ENCODE data around the gene CTIF. TPM values are rescaled to one million over a fixed set of nuclear protein-coding genes. Genes with fewer than 3 reads are reported as not detected.

The CTIF gene
- total RNA-seq, 1 donor from 2014 or later: 67.9 TPM

GRCh38 chr18:48817021-48817461 is 278.2 kb downstream of the CTIF start:
- H3K9me3 Mint-ChIP-seq: no peaks in the 10 kb centered on the region
- DNase-seq (ENCODE audit: low spot score in 2 of 2, unreplicated experiment in 2 of 2): peak; percentile 6 to 24
- H3K27ac Mint-ChIP-seq: no peak overlapping the region
- no peak for TF ChIP-seq CTCF (IDR thresholded peaks at IDR 0.05; ENCODE audit: unreplicated experiment)
- peaks cover 19% of the 10 kb centered on the region for H3K36me3 Mint-ChIP-seq
- no peak overlapping the region for H3K4me3 Mint-ChIP-seq
- no peaks in the 10 kb centered on the region for H3K27me3 Mint-ChIP-seq (ENCODE audit: low read depth)
- peaks cover 12% of the 10 kb centered on the region for H3K4me1 Mint-ChIP-seq

DNA sequence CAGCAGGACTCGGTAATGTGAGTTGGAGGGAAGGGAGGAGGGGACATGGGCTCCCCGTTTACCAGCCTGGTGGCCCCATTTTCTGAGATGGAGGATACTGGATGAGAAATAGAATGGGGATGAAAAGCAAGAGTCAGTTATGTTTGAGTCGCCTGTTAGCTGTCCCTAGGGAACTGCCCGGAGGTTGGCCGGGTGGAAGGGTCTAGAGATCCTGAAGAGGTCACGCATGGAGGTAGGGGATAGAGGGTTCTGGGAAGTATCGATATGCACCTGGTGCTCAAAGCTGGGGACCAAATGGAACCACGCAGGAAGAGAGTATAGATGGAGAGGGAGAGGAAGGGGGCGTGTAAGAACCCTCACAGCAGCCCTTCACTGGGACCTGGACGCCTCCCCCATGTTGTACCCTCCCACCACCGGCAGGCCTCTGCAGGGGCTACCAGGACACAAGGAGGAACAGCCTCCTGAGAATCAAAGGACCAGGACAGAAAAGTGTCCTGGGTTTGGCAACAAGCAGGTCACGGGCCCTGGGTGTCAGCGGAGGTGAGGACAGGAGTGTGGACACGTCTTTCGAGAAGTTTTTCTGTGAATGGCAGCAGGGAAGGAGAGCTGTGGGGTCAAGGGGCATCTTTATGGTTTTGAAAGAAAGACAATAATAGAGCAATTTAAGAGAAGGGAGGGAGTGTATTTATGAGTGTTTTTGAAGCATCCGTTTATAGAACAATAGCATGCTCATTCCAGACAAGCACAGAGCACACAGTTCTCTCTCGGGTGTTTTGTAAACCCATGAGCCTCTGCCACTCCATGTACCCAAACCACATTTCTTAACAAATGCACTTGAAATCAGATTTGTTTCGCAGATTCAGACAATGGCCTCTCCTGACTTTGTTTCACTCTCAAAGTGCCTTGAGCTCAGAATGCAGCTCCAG is 279.8 kb downstream of the CTIF start:
- Mint-ChIP-seq H3K4me3 (no peak overlapping the region), H3K9me3 (peaks cover 4% of the 10 kb centered on the region), H3K27me3 (ENCODE audit: low read depth) (no peaks in the 10 kb centered on the region), H3K27ac (no peak overlapping the region), H3K4me1 (peaks cover 8% of the 10 kb centered on the region), H3K36me3 (peaks cover 29% of the 10 kb centered on the region)
- peak; percentile 16 to 17 for DNase-seq (ENCODE audit: low spot score in 2 of 2, unreplicated experiment in 2 of 2)
- TF ChIP-seq CTCF (IDR thresholded peaks at IDR 0.05; ENCODE audit: unreplicated experiment): no peak

DNA sequence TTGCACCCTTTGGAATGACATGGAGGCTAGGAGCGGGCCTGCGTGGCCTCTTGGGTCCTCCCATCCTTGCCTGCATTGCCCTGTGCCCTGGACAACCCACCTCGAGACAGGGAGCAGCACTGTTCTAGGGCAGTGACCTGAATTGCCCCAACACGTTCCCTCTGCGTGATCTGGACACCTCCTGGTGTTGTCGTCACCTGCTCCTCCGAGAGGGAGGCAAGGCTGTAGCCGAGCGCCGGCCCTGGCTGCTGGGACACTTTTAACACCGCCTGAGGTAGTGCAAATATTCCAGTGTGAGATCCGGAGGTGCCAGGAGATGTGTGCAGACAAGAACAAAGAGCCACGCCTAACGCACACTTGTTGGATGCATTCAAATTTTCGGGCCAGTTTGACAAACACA is 280.4 kb downstream of the CTIF start:
- peaks cover 34% of the 10 kb centered on the region for H3K36me3 Mint-ChIP-seq

GRCh38 chr18:48819781-48820482 is 281.1 kb downstream of the CTIF start:
- Mint-ChIP-seq H3K36me3 (peaks cover 35% of the 10 kb centered on the region), H3K27me3 (ENCODE audit: low read depth) (no peaks in the 10 kb centered on the region), H3K4me3 (no peak overlapping the region), H3K4me1 (peaks cover 11% of the 10 kb centered on the region), H3K9me3 (peaks cover 4% of the 10 kb centered on the region), H3K27ac (no peak overlapping the region)
- no peak for TF ChIP-seq CTCF (IDR thresholded peaks at IDR 0.05; ENCODE audit: unreplicated experiment)
- peak; percentile 2 to 29 for DNase-seq (ENCODE audit: low spot score in 2 of 2, unreplicated experiment in 2 of 2)

More for the DNA sequence above, 280.4 kb downstream of the CTIF start:
- H3K9me3 Mint-ChIP-seq: peaks cover 4% of the 10 kb centered on the region
- no peak overlapping the region for H3K27ac Mint-ChIP-seq
- TF ChIP-seq CTCF (IDR thresholded peaks at IDR 0.05; ENCODE audit: unreplicated experiment): no peak
- H3K4me1 Mint-ChIP-seq: peaks cover 5% of the 10 kb centered on the region
- H3K4me3 Mint-ChIP-seq: no peak overlapping the region
- H3K27me3 Mint-ChIP-seq (ENCODE audit: low read depth): no peaks in the 10 kb centered on the region
- DNase-seq (ENCODE audit: low spot score in 2 of 2, unreplicated experiment in 2 of 2): peak; percentile 11 to 22

DNA sequence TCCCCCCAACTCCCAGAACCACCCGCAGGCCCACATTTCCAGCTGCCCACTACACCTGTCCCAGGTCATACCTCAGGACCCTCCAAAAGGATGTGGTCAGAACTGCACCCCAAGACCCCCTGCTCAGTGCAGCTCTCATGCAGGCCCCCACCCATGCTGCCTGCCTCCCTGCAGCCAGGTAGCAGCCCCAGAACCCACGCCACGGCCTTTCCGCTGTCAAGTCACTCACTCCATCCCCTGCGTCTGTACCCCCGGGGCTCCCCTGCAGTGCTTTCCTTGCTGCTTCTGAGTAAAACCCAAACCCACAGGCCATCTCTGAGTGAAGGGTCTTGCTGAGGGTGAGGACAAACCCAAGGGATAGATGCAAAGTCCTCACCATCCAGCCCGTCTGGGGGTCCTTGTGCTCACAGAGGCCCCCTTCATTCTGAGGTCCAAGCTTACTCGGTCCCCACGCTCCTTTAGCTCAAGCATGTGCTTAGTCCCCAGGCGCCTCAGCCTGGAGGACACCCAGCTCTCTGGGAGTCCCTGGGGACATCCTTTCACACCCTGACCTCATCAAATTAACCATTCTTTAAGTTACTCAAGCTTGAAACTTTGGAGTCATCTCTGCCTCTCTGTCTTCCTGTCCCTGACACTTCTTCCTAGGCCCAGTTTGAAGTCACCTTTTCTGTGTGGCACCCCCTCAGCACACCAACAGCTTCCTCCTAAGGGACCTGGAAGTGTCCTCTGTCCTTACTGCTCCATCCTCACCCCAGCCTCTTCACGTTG is 281.8 kb downstream of the CTIF start:
- peak; percentile 16 to 35 for DNase-seq (ENCODE audit: low spot score in 2 of 2, unreplicated experiment in 2 of 2)
- H3K4me3 Mint-ChIP-seq: no peak overlapping the region
- H3K36me3 Mint-ChIP-seq: peaks cover 35% of the 10 kb centered on the region

More for the DNA sequence above, 281.8 kb downstream of the CTIF start:
- TF ChIP-seq CTCF (IDR thresholded peaks at IDR 0.05; ENCODE audit: unreplicated experiment): no peak
- Mint-ChIP-seq H3K27ac (no peak overlapping the region), H3K4me1 (peaks cover 19% of the 10 kb centered on the region), H3K9me3 (peaks cover 4% of the 10 kb centered on the region), H3K27me3 (ENCODE audit: low read depth) (no peaks in the 10 kb centered on the region)

All from mesothelial cell of epicardium (in vitro differentiated cells).